ENCODE data around the gene SCLY. TPM values are rescaled to one million over a fixed set of nuclear protein-coding genes. Genes with fewer than 3 reads are reported as not detected.

Gene SCLY
- total RNA-seq, 1 experiment from 2014 or later: 40.1 TPM

- H3K27ac Mint-ChIP-seq (ENCODE audit: low read depth, unreplicated experiment): no peak overlapping the region
- H3K4me1 Mint-ChIP-seq (ENCODE audit: insufficient read depth, unreplicated experiment): no peaks in the 10 kb centered on the region
- peaks cover 61% of the 10 kb centered on the region for H3K36me3 Mint-ChIP-seq (ENCODE audit: insufficient read depth, unreplicated experiment)
- POLR2A ChIA-PET: no interaction called here
- no peaks in the 10 kb centered on the region for H3K9me3 Mint-ChIP-seq (ENCODE audit: unreplicated experiment)
- no peak for TF ChIP-seq CTCF (IDR thresholded peaks at IDR 0.05; ENCODE audit: unreplicated experiment)
- intact Hi-C loops (cut with micrococcal nuclease): no loop called here
- H3K4me3 Mint-ChIP-seq (ENCODE audit: unreplicated experiment): no peak overlapping the region
- no peaks in the 10 kb centered on the region for H3K27me3 Mint-ChIP-seq (ENCODE audit: insufficient read depth, unreplicated experiment)
- no peak for DNase-seq (ENCODE audit: unreplicated experiment)
- CTCF ChIA-PET: interaction anchor here (0.6 kb wide), 1 partner anchor 527 kb away, joined by 3 read pairs; no protein-coding TSS in a partner anchor
- BruUV-seq (replicated peaks): no TSS peak
Observed at GRCh38 chr2:238039985-238040384, 20.8 kb upstream of the SCLY start.

- no TSS peak for BruUV-seq (replicated peaks)
- no peak for TF ChIP-seq CTCF (IDR thresholded peaks at IDR 0.05; ENCODE audit: unreplicated experiment)
Observed at GRCh38 chr2:238040918-238041317, 19.9 kb upstream of the SCLY start.

GRCh38 chr2:238042090-238042489 is 18.7 kb upstream of the SCLY start:
- BruUV-seq (replicated peaks): no TSS peak
- no peak for TF ChIP-seq CTCF (IDR thresholded peaks at IDR 0.05; ENCODE audit: unreplicated experiment)
- ChIA-PET CTCF (interaction anchor here (0.5 to 1.1 kb wide), 2 partner anchors 8 to 12 kb away, joined by 3 to 4 read pairs; no protein-coding TSS in a partner anchor), POLR2A (interaction anchor here (1.4 to 2.1 kb wide), 2 partner anchors 11 to 19 kb away, joined by 4 to 13 read pairs; partner anchors contain the start of gene SCLY)
- intact Hi-C loops (cut with micrococcal nuclease): no loop called here
- DNase-seq (ENCODE audit: unreplicated experiment): no peak
- no peak overlapping the region for H3K4me3 Mint-ChIP-seq (ENCODE audit: unreplicated experiment)
- peaks cover 53% of the 10 kb centered on the region for H3K36me3 Mint-ChIP-seq (ENCODE audit: insufficient read depth, unreplicated experiment)
- no peak overlapping the region for H3K27ac Mint-ChIP-seq (ENCODE audit: low read depth, unreplicated experiment)
- H3K27me3 Mint-ChIP-seq (ENCODE audit: insufficient read depth, unreplicated experiment): no peaks in the 10 kb centered on the region
- H3K9me3 Mint-ChIP-seq (ENCODE audit: unreplicated experiment): no peaks in the 10 kb centered on the region
- no peaks in the 10 kb centered on the region for H3K4me1 Mint-ChIP-seq (ENCODE audit: insufficient read depth, unreplicated experiment)

More at GRCh38 chr2:238040918-238041317, 19.9 kb upstream of the SCLY start:
- ChIA-PET POLR2A (interaction anchor here (1.4 to 2.1 kb wide), 2 partner anchors 12 to 20 kb away, joined by 4 to 13 read pairs; partner anchors contain the start of gene SCLY), CTCF (interaction anchor here (0.5 kb wide), 1 partner anchor 1585 kb away, joined by 4 read pairs; no protein-coding TSS in a partner anchor)
- peak overlapping the region; percentile 6 for H3K27ac Mint-ChIP-seq (ENCODE audit: low read depth, unreplicated experiment)
- peaks cover 62% of the 10 kb centered on the region for H3K36me3 Mint-ChIP-seq (ENCODE audit: insufficient read depth, unreplicated experiment)
- H3K27me3 Mint-ChIP-seq (ENCODE audit: insufficient read depth, unreplicated experiment): no peaks in the 10 kb centered on the region
- intact Hi-C loops (cut with micrococcal nuclease): no loop called here
- no peak overlapping the region for H3K4me3 Mint-ChIP-seq (ENCODE audit: unreplicated experiment)
- DNase-seq (ENCODE audit: unreplicated experiment): no peak
- H3K9me3 Mint-ChIP-seq (ENCODE audit: unreplicated experiment): no peaks in the 10 kb centered on the region
- H3K4me1 Mint-ChIP-seq (ENCODE audit: insufficient read depth, unreplicated experiment): no peaks in the 10 kb centered on the region

- intact Hi-C loops (cut with micrococcal nuclease): no loop called here
- ChIA-PET CTCF (interaction anchor here (0.5 to 1.1 kb wide), 3 partner anchors 9 to 123 kb away, joined by 3 to 4 read pairs (median 3); no protein-coding TSS in a partner anchor), POLR2A (interaction anchor here (1.0 to 2.1 kb wide), 2 partner anchors 9 to 18 kb away, joined by 3 to 13 read pairs; partner anchors contain the start of gene SCLY)
- H3K9me3 Mint-ChIP-seq (ENCODE audit: unreplicated experiment): no peaks in the 10 kb centered on the region
- TF ChIP-seq CTCF (IDR thresholded peaks at IDR 0.05; ENCODE audit: unreplicated experiment): no peak
- peaks cover 45% of the 10 kb centered on the region for H3K36me3 Mint-ChIP-seq (ENCODE audit: insufficient read depth, unreplicated experiment)
- H3K27ac Mint-ChIP-seq (ENCODE audit: low read depth, unreplicated experiment): no peak overlapping the region
- H3K27me3 Mint-ChIP-seq (ENCODE audit: insufficient read depth, unreplicated experiment): no peaks in the 10 kb centered on the region
- no peak overlapping the region for H3K4me3 Mint-ChIP-seq (ENCODE audit: unreplicated experiment)
- no peak for DNase-seq (ENCODE audit: unreplicated experiment)
- no TSS peak for BruUV-seq (replicated peaks)
- H3K4me1 Mint-ChIP-seq (ENCODE audit: insufficient read depth, unreplicated experiment): no peaks in the 10 kb centered on the region
Observed at GRCh38 chr2:238042849-238043584, 17.8 kb upstream of the SCLY start.

All from MCF 10A (cell line).